ENCODE data around the gene CASD1. TPM values are rescaled to one million over a fixed set of nuclear protein-coding genes. Genes with fewer than 3 reads are reported as not detected.

The CASD1 gene
- total and polyA plus RNA-seq, 2 experiments from 2014 or later = 5.9 to 11.1 TPM

DNA sequence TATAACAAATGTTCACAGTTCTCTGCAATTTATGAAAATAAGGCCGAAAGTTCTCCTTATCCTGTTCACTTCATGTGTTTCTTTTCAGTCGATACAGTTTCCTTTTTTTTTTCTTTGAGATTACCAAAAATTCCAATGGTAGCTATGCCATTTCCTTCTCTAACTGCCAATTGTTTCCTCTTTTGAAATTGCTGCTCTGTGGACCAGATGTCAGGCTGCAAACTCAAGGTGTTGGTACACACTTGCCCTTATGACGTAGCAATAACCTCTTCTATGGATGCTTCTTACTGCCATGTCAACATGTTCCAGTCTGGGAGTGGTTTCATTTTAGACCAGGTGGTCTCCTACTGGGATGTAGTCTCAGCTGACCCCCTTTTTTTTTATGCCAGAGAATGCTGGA lies 52.9 kb downstream of the CASD1 start:
- Histone ChIP-seq H3K79me2 (ENCODE audit: insufficient read depth) (no peaks in the 10 kb centered on the region), H2AFZ (no peak overlapping the region), H4K20me1 (ENCODE audit: insufficient read depth) (peaks cover 3% of the 10 kb centered on the region; the same call in 1 of the 2 replicates), H3K4me2 (ENCODE audit: unreplicated experiment) (no peak overlapping the region), H3K4me3 (no peak overlapping the region), H3K36me3 (ENCODE audit: low read depth) (no peaks in the 10 kb centered on the region), H3K27ac (no peak overlapping the region), H3K4me1 (ENCODE audit: insufficient read depth) (peaks cover 15% of the 10 kb centered on the region), H3K9me3 (ENCODE audit: low read depth) (no peaks in the 10 kb centered on the region), H3K9me2 (ENCODE audit: insufficient read depth) (no peaks in the 10 kb centered on the region), H3K9ac (no peak overlapping the region), H3F3A (ENCODE audit: insufficient read depth) (peaks cover 17% of the 10 kb centered on the region), H3K27me3 (replicated peaks; ENCODE audit: insufficient read depth) (no peaks in the 10 kb centered on the region)
- in situ Hi-C loops (cut with MboI) = no loop called here
- 49 to 56% methylated on average over 3 of the region's 3 CpGs for WGBS, 2 experiments (ENCODE audit: low coverage in 1 of 2, low lambda C conversion rate in 2 of 2, missing lambda C conversion rate in 2 of 2)
- no peak for TF ChIP-seq EZH2phosphoT487 (IDR thresholded peaks at IDR 0.05; ENCODE audit: insufficient read depth, low read depth)
- no peak for TF ChIP-seq EZH2 (IDR thresholded peaks at IDR 0.05; ENCODE audit: insufficient read depth, poor library complexity, severe bottlenecking)
- DNase-seq = peak; percentile 33

DNA sequence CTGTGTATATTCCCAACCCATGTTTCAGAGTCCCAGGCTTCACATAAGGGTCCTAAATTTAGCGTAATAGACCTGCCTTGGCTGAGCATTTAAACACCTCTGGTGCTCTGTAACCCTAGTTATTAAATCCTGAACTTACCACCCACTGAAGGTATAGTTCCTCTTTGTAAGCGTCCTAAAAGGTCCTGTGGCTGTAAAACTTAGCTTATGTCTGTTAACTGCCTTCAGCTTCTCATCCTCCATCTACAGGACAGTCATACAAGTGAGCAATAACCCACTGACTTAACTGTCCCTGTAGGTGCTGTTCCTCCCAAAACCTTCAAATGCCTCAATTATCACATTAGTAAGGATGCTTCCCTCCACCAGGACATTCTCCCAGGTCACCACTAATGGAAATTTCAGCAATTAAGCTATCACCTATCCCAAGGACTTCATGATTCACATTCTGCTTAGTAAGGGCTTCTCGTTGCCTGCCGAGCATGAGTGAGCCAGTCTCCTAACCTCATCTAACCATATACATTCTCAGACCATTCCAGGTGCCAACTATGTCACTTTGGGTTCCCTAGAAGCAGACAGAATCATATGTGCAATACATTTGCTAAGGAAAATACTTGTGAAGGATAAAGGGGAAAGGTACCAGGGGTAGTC lies 55.8 kb downstream of the CASD1 start:
- no peak overlapping the region for H3K4me3 ChIP-seq
- DNase-seq = no peak
- H2AFZ ChIP-seq = no peak overlapping the region
- no peaks in the 10 kb centered on the region for H3K9me3 ChIP-seq (ENCODE audit: low read depth)
- no peak overlapping the region for H3K27ac ChIP-seq
- in situ Hi-C loops (cut with MboI) = no loop called here
- peaks cover 3% of the 10 kb centered on the region; the same call in 1 of the 2 replicates for H4K20me1 ChIP-seq (ENCODE audit: insufficient read depth)
- H3K79me2 ChIP-seq (ENCODE audit: insufficient read depth) = no peaks in the 10 kb centered on the region
- H3K4me1 ChIP-seq (ENCODE audit: insufficient read depth) = peaks cover 15% of the 10 kb centered on the region
- 95 to 96% methylated on average over 4 of the region's 4 CpGs for WGBS, 2 experiments (ENCODE audit: low coverage in 1 of 2, low lambda C conversion rate in 2 of 2, missing lambda C conversion rate in 2 of 2)
- TF ChIP-seq EZH2phosphoT487 (IDR thresholded peaks at IDR 0.05; ENCODE audit: insufficient read depth, low read depth) (no peak), EZH2 (IDR thresholded peaks at IDR 0.05; ENCODE audit: insufficient read depth, poor library complexity, severe bottlenecking) (no peak)
- no peaks in the 10 kb centered on the region for H3K9me2 ChIP-seq (ENCODE audit: insufficient read depth)
- peaks cover 17% of the 10 kb centered on the region for H3F3A ChIP-seq (ENCODE audit: insufficient read depth)
- H3K9ac ChIP-seq = no peak overlapping the region
- no peaks in the 10 kb centered on the region for H3K36me3 ChIP-seq (ENCODE audit: low read depth)
- H3K4me2 ChIP-seq (ENCODE audit: unreplicated experiment) = no peak overlapping the region
- H3K27me3 ChIP-seq (replicated peaks; ENCODE audit: insufficient read depth) = no peaks in the 10 kb centered on the region

GRCh38 chr7:94567396-94567795 lies 57.8 kb downstream of the CASD1 start:
- Histone ChIP-seq H3K27ac (no peak overlapping the region), H3K27me3 (replicated peaks; ENCODE audit: insufficient read depth) (no peaks in the 10 kb centered on the region), H3K4me1 (ENCODE audit: insufficient read depth) (peaks cover 3% of the 10 kb centered on the region; the same call in 1 of the 2 replicates), H3K9me2 (ENCODE audit: insufficient read depth) (no peaks in the 10 kb centered on the region), H4K20me1 (ENCODE audit: insufficient read depth) (no peaks in the 10 kb centered on the region), H3K9ac (no peak overlapping the region), H3K36me3 (ENCODE audit: low read depth) (no peaks in the 10 kb centered on the region), H3F3A (ENCODE audit: insufficient read depth) (no peaks in the 10 kb centered on the region), H3K4me2 (ENCODE audit: unreplicated experiment) (no peak overlapping the region), H3K4me3 (no peak overlapping the region), H2AFZ (no peak overlapping the region), H3K79me2 (ENCODE audit: insufficient read depth) (no peaks in the 10 kb centered on the region), H3K9me3 (ENCODE audit: low read depth) (no peaks in the 10 kb centered on the region)
- no peak for DNase-seq
- TF ChIP-seq EZH2 (IDR thresholded peaks at IDR 0.05; ENCODE audit: insufficient read depth, poor library complexity, severe bottlenecking) (no peak), EZH2phosphoT487 (IDR thresholded peaks at IDR 0.05; ENCODE audit: insufficient read depth, low read depth) (no peak)
- in situ Hi-C loops (cut with MboI) = no loop called here

- H3K4me2 ChIP-seq (ENCODE audit: unreplicated experiment) = no peak overlapping the region
- no peaks in the 10 kb centered on the region for H3K27me3 ChIP-seq (replicated peaks; ENCODE audit: insufficient read depth)
- no peak overlapping the region for H3K4me3 ChIP-seq
- no peaks in the 10 kb centered on the region for H3K79me2 ChIP-seq (ENCODE audit: insufficient read depth)
- no peak overlapping the region for H2AFZ ChIP-seq
- no peak for DNase-seq
- H3K9ac ChIP-seq = no peak overlapping the region
- in situ Hi-C loops (cut with MboI) = no loop called here
- TF ChIP-seq EZH2phosphoT487 (IDR thresholded peaks at IDR 0.05; ENCODE audit: insufficient read depth, low read depth) (no peak), EZH2 (IDR thresholded peaks at IDR 0.05; ENCODE audit: insufficient read depth, poor library complexity, severe bottlenecking) (no peak)
- H4K20me1 ChIP-seq (ENCODE audit: insufficient read depth) = no peaks in the 10 kb centered on the region
- H3K9me3 ChIP-seq (ENCODE audit: low read depth) = no peaks in the 10 kb centered on the region
- no peaks in the 10 kb centered on the region for H3F3A ChIP-seq (ENCODE audit: insufficient read depth)
- no peaks in the 10 kb centered on the region for H3K4me1 ChIP-seq (ENCODE audit: insufficient read depth)
- H3K27ac ChIP-seq = no peak overlapping the region
- no peaks in the 10 kb centered on the region for H3K36me3 ChIP-seq (ENCODE audit: low read depth)
- no peaks in the 10 kb centered on the region for H3K9me2 ChIP-seq (ENCODE audit: insufficient read depth)
Observed at GRCh38 chr7:94571816-94572215, 62.2 kb downstream of the CASD1 start.

GRCh38 chr7:94575646-94576045 lies 66.0 kb downstream of the CASD1 start:
- Histone ChIP-seq H3K4me1 (ENCODE audit: insufficient read depth) (peaks cover 6% of the 10 kb centered on the region), H3K9ac (no peak overlapping the region), H3K79me2 (ENCODE audit: insufficient read depth) (no peaks in the 10 kb centered on the region), H3K9me2 (ENCODE audit: insufficient read depth) (0 out of 2 replicates have a peak, but pooled peaks cover 3% of the 10 kb centered on the region), H3F3A (ENCODE audit: insufficient read depth) (peaks cover 4% of the 10 kb centered on the region; the same call in 1 of the 2 replicates), H3K27me3 (replicated peaks; ENCODE audit: insufficient read depth) (no peaks in the 10 kb centered on the region), H3K9me3 (ENCODE audit: low read depth) (no peaks in the 10 kb centered on the region), H3K36me3 (ENCODE audit: low read depth) (no peaks in the 10 kb centered on the region), H3K4me3 (no peak overlapping the region), H2AFZ (no peak overlapping the region), H4K20me1 (ENCODE audit: insufficient read depth) (no peaks in the 10 kb centered on the region), H3K4me2 (ENCODE audit: unreplicated experiment) (no peak overlapping the region), H3K27ac (no peak overlapping the region)
- 63 to 68% methylated on average over 2 of the region's 2 CpGs for WGBS, 2 experiments (ENCODE audit: low coverage in 1 of 2, low lambda C conversion rate in 2 of 2, missing lambda C conversion rate in 2 of 2)
- in situ Hi-C loops (cut with MboI) = no loop called here
- no peak for DNase-seq
- TF ChIP-seq EZH2phosphoT487 (IDR thresholded peaks at IDR 0.05; ENCODE audit: insufficient read depth, low read depth) (no peak), EZH2 (IDR thresholded peaks at IDR 0.05; ENCODE audit: insufficient read depth, poor library complexity, severe bottlenecking) (no peak)
